Muscle of leg (tissue), 11 donors: ENCODE data around the gene DYNC1H1. TPM values are rescaled to one million over a fixed set of nuclear protein-coding genes. Genes with fewer than 3 reads are reported as not detected.

ENCODE experiments used
- DNase-seq: peaks from one replicate; pipeline ENCODE4 v3.0.0; 2013
- H3K27ac ChIP-seq: one replicate; pipeline ENCODE4 v1.5.1; 2013; ENCODE audit warnings: mild to moderate bottlenecking, low read length, control low read depth
- H3K27me3 ChIP-seq: one replicate; pipeline ENCODE4 v1.6.1; 2013; ENCODE audit warnings: low read length; ENCODE audit not compliant: control insufficient read depth, insufficient read depth
- H3K36me3 ChIP-seq: one replicate; pipeline ENCODE4 v1.6.1; 2013; ENCODE audit warnings: low read length; ENCODE audit not compliant: control insufficient read depth, insufficient read depth
- H3K4me1 ChIP-seq: one replicate; pipeline ENCODE4 v1.6.1; 2013; ENCODE audit warnings: low read length; ENCODE audit not compliant: control insufficient read depth, insufficient read depth
- H3K4me3 ChIP-seq: one replicate; pipeline ENCODE4 v1.5.1; 2013; ENCODE audit warnings: low read length, control low read depth
- H3K9me3 ChIP-seq: replicated peaks from 2 replicates; pipeline ENCODE4 v1.6.1; 2013; ENCODE audit warnings: low read depth, low read length; ENCODE audit not compliant: control insufficient read depth
- WGBS: methylation state at CpG from one replicate; pipeline ENCODE4 v1.1.5; 2013; ENCODE audit warnings: missing lambda C conversion rate; ENCODE audit not compliant: insufficient coverage; 5-methylcytosine and 5-hydroxymethylcytosine counted together
- polyA plus RNA-seq, 8 donors: library from polyadenylated mRNA; unstranded; fragments of 120-200 nt; gene quantifications; one replicate each; pipeline versions ENCODE4 v1.2.1 to v1.2.3, GENCODE V29; 2013; ENCODE audit warnings: inconsistent platforms in 1 of 8, low replicate concordance in 1 of 8; ENCODE audit not compliant: insufficient read length in 8 of 8, insufficient read depth in 1 of 8
- total RNA-seq: library from RNA; stranded (reverse); fragments of 120-200 nt; gene quantifications from one replicate; pipeline ENCODE4 v1.2.4, GENCODE V29; 2013

Gene DYNC1H1
- total and polyA plus RNA-seq, 9 donors = 205 to 348 (median 264) TPM

DNA sequence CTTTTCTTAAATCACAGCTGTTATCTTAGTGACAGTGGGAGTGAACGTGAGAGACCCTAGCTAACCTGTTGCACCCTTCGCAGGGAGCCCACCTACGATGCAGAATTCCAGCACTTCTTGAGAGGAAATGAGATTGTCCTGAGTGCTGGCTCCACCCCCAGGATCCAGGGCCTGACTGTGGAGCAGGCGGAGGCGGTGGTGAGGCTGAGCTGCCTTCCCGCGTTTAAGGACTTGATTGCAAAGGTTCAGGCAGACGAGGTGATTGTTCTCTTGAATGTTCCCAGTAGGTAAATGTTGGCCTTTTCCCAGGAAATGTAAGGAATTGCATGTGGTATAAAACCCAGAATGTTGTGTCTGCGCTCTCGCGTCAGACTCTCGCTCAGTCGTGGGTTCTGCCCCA, 75.8 kb downstream of the DYNC1H1 start:
- no peaks in the 10 kb centered on the region for H3K9me3 ChIP-seq
- H3K4me1 ChIP-seq = no peaks in the 10 kb centered on the region
- no peak overlapping the region for H3K27ac ChIP-seq
- H3K27me3 ChIP-seq = no peaks in the 10 kb centered on the region
- no peak for DNase-seq
- no peak overlapping the region for H3K4me3 ChIP-seq
- 88% methylated on average over 13 of the region's 13 CpGs for WGBS
- peaks cover 98% of the 10 kb centered on the region for H3K36me3 ChIP-seq

DNA sequence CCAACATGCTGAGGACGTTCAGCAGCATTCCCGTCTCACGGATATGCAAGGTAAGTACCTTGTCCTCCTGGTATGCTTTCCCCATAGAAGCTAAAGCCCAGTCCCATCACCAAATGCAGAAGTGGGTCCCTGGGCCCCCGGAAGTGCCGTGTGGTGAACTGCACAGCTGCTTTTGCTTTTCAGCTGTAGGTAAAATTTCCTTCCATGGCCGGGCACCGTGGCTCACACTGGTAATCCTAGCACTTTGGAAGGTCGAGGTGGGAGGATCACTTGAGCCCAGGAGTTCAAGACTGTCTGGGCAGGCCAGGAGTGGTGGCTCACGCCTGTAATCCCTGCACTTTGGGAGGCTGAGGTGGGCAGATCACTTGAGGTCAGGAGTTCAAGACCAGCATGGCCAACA, 78.3 kb downstream of the DYNC1H1 start:
- no peaks in the 10 kb centered on the region for H3K4me1 ChIP-seq
- H3K4me3 ChIP-seq = no peak overlapping the region
- H3K27me3 ChIP-seq = no peaks in the 10 kb centered on the region
- no peak overlapping the region for H3K27ac ChIP-seq
- H3K36me3 ChIP-seq = peaks cover 94% of the 10 kb centered on the region
- no peaks in the 10 kb centered on the region for H3K9me3 ChIP-seq
- WGBS = 94% methylated on average over 9 of the region's 9 CpGs
- DNase-seq = no peak

DNA sequence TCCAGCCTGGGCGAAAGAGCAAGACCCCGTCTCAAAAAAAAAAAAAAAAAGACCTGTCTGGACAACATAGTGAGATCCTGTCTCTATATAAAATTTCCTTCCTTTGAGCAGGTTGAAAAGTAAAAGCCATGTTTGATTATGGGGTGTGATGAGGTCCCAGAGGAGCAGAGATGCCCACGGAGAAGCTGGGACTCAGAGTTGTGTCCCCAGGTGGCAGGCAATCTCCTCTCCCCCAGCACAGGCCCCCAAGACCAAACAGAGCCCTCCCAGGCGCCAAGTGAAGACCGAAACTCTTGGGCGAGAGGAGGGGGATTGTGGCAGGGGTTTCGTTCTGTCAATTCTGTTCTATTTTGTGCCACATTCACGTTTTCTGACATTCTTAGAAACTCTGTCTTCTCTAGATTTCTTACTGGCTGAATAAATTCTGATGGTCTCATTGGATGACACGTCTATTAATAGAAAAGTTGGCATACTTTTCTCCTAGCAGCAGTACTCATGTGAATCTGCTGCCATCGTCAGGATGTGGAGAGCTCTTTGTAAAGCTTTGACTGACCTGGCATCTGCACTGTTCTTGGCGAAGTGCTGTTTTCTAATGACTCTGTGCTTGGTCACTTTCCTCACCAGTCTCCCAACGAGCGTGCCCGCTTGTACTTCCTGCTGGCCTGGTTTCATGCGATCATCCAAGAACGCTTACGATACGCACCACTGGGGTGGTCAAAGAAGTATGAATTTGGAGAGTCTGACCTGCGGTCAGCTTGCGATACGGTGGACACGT, 79.1 kb downstream of the DYNC1H1 start:
- H3K9me3 ChIP-seq = no peaks in the 10 kb centered on the region
- no peak overlapping the region for H3K27ac ChIP-seq
- WGBS = 82% methylated on average over 11 of the region's 22 CpGs
- no peaks in the 10 kb centered on the region for H3K27me3 ChIP-seq
- peaks cover 94% of the 10 kb centered on the region for H3K36me3 ChIP-seq
- no peaks in the 10 kb centered on the region for H3K4me1 ChIP-seq
- no peak overlapping the region for H3K4me3 ChIP-seq
- peak; percentile 30 for DNase-seq

DNA sequence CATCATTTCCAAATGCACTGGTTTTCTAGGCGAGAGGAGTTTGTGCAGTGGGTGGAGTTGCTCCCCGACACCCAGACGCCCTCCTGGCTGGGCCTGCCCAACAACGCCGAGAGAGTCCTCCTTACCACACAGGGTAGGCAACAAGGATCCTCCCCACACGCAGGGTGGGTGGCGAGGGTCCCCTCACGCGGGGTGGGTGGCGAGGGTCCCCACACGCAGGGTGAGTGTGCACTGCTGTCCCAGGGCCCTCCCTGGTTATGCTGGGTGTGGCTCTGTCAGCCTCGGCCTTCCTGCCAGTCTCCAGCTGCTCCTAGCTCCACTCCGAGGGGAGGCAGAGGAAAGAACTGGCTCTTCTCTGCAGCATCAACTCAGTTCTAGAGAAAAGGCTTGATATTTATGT, 80.2 kb downstream of the DYNC1H1 start:
- H3K27ac ChIP-seq = no peak overlapping the region
- no peaks in the 10 kb centered on the region for H3K9me3 ChIP-seq
- no peak for DNase-seq
- peaks cover 94% of the 10 kb centered on the region for H3K36me3 ChIP-seq
- no peaks in the 10 kb centered on the region for H3K27me3 ChIP-seq
- peaks cover 8% of the 10 kb centered on the region for H3K4me1 ChIP-seq
- no CpG with 5 or more reads among the region's 13 CpGs for WGBS
- no peak overlapping the region for H3K4me3 ChIP-seq

DNA sequence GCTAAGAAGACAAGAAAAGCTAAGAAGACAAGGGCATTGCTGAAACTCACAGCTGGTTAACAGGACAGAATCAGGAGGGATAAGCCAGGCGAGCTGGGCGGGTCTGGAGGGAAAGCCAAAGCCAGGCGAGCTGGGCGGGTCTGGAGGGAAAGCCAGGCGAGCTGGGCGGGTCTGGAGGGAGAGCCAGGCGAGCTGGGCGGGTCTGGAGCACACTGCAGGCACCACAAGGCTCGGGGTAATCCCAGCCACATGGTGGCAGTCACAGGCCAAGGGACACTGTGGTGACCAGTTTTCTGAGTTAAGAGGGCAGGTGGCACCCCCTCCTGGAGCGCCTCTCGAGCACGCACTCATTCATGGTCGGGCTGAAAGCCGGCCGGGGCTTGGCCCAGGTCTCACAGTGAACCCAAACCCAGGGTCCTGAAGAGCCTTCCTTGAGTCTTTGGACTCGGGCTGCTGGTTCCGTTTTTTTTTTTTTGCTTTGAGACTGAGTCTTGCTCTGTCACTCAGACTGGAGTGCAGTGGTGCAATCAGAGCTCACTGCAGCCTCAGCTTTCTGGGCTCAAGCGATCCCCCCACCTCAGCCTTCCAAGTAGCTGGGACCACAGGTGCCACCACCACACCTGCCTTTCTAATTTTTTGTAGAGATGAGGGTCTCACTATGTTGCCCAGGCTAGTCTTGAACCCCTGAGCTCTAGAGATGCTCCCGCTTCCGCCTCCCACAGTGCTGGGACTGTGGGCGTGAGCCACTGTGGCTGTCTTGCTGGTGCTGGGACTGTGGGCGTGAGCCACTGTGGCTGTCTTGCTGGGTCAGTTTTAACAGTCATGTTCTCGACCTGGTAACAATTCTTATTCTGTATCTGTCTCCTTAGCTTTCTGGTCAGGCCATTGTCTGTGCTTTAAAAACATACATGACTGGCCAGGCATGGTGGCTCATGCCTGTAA, 82.2 kb downstream of the DYNC1H1 start:
- Histone ChIP-seq H3K4me1 (peaks cover 20% of the 10 kb centered on the region), H3K27ac (no peak overlapping the region), H3K36me3 (peaks cover 91% of the 10 kb centered on the region), H3K27me3 (no peaks in the 10 kb centered on the region), H3K9me3 (no peaks in the 10 kb centered on the region), H3K4me3 (no peak overlapping the region)
- peak; percentile 91 for DNase-seq
- 39% methylated on average over 22 of the region's 23 CpGs for WGBS

DNA sequence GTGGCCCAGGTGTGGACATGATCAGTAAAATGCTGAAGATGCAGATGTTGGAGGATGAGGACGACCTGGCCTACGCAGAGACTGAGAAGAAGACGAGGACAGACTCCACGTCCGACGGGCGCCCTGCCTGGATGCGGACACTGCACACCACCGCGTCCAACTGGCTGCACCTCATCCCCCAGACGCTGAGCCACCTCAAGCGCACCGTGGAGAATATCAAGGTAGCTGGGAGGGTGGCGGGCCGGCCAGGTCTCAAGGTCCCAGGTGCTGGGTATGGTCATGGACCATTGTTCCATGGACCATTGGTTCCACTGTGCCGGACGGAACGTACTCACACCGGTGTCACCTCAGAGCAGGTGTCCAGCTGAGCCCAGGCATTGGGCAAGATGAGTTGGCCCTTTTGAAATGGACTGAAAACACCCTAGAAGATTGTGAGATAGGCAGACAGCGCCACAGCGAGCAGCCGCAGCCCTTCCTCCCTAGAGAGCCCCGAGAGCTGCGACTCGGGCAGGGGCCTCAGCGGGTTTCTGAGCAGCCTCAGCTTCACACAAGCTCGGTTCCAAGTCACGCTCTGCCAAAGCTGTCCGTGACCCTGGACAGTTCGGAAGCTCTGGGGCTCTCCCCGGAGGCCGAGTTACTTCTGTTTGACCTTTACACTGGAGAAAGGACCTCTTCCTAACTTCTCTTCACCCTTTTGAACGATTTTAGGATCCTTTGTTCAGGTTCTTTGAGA, 83.6 kb downstream of the DYNC1H1 start:
- no peaks in the 10 kb centered on the region for H3K27me3 ChIP-seq
- H3K4me3 ChIP-seq = no peak overlapping the region
- DNase-seq = no peak
- peaks cover 90% of the 10 kb centered on the region for H3K36me3 ChIP-seq
- WGBS = 90% methylated on average over 30 of the region's 33 CpGs
- no peak overlapping the region for H3K27ac ChIP-seq
- peaks cover 20% of the 10 kb centered on the region for H3K4me1 ChIP-seq
- H3K9me3 ChIP-seq = no peaks in the 10 kb centered on the region

DNA sequence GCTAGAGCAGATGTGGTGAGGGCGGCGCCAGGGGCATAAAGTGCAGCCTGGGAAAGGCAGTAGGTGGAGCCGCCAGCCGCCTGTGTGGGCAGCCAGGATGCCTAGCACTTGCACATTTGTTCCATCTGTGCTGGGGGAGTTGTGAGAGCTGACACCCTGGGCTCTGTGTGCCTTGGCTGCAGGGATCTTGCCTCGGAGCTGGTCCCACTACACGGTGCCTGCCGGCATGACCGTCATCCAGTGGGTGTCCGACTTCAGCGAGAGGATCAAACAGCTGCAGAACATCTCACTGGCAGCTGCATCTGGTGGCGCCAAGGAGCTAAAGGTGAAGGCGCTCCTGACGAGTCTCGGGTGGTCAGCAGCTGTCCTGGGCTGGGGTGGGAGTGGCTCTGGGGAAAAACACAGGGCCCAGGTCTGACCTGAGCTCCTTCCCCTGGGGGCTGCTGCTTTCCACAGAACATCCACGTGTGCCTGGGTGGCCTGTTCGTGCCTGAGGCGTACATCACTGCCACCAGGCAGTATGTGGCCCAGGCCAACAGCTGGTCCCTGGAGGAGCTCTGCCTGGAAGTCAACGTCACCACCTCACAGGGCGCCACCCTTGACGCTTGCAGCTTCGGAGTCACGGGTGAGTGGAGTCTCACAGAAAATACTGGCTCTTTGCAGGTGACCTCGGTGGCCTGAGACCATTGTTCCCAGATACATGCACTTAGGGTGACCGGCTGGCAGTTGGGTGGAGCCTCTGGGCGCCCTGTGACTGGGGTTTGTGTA, 85.1 kb downstream of the DYNC1H1 start:
- WGBS = 80% methylated on average over 17 of the region's 25 CpGs
- Histone ChIP-seq H3K4me3 (no peak overlapping the region), H3K4me1 (peaks cover 20% of the 10 kb centered on the region), H3K36me3 (peaks cover 80% of the 10 kb centered on the region), H3K27ac (peak overlapping the region; percentile 44), H3K27me3 (no peaks in the 10 kb centered on the region), H3K9me3 (no peaks in the 10 kb centered on the region)
- DNase-seq = no peak

DNA sequence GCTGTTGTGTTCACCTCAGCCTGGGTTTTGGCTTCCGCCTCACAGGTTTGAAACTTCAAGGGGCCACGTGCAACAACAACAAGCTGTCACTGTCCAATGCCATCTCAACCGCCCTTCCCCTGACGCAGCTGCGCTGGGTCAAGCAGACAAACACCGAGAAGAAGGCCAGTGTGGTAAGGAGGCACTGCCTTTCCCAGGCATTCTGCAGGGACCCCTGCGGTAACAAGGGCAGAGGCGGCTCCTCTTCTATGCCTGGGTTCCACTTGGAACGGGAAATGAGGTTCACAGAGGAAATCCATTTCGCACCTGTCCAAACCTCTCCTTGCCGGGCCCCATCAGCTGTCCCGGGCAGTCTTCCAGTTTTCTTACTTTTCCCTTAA, 85.6 kb downstream of the DYNC1H1 start:
- Histone ChIP-seq H3K36me3 (peaks cover 77% of the 10 kb centered on the region), H3K9me3 (no peaks in the 10 kb centered on the region), H3K4me1 (peaks cover 20% of the 10 kb centered on the region), H3K27me3 (no peaks in the 10 kb centered on the region), H3K27ac (peak overlapping the region; percentile 44), H3K4me3 (no peak overlapping the region)
- no peak for DNase-seq
- WGBS = 65% methylated on average over 9 of the region's 12 CpGs

DNA sequence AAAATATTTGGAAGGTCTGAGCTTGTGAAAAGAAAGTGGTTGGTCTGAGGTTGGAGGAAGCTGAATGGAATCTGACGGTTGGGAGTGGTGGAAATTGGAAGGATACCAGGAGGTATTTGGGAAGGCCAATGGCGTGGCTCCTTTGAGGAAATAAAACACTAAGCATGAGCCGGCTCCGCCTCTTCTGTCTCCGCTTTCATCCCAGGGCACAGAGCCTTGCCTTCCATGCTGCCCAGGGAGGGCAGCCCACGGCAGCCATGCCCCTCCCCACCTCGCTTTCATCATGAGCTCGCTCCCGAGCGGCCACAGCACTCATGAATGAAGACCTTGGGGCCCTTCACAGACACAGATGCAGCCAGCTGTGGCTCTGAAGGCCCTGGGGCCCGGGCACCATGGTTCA, 86.3 kb downstream of the DYNC1H1 start:
- peaks cover 20% of the 10 kb centered on the region for H3K4me1 ChIP-seq
- H3K27ac ChIP-seq = no peak overlapping the region
- no peaks in the 10 kb centered on the region for H3K9me3 ChIP-seq
- peaks cover 75% of the 10 kb centered on the region for H3K36me3 ChIP-seq
- no peak overlapping the region for H3K4me3 ChIP-seq
- H3K27me3 ChIP-seq = no peaks in the 10 kb centered on the region
- peak; percentile 79 for DNase-seq
- 31% methylated on average over 9 of the region's 11 CpGs for WGBS
